ENCODE data around the gene DHX35.

The DHX35 gene

DNA sequence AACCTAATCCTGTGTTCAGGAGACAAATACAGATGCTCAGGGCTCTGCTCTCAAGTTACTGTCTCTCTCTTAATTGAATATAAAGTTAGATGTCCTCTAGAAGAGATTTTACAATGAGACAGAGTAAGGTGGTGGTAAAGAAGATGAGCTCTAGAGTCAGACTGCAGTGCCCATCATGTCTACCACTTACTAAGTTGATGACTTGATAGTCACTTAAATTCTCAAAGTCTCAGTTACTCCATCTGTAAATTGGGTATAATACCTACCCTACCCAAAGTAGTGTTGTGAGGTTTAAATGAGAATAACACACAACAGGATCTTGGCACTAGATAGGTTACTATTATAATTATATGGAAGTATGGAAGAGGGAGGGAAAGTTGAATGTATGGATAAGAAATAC lies 1.6 kb downstream of the DHX35 start:
- H3K36me3 ChIP-seq (ENCODE audit: control insufficient read depth, low read length): peaks cover 8% of the 10 kb centered on the region
- no peaks in the 10 kb centered on the region for H3K27me3 ChIP-seq (ENCODE audit: control insufficient read depth, low read length)
- peaks cover 22% of the 10 kb centered on the region for H3K4me1 ChIP-seq (ENCODE audit: control insufficient read depth, low read length)
- H3K27ac ChIP-seq (ENCODE audit: low read depth, low read length): no peak overlapping the region
- H3K79me2 ChIP-seq (ENCODE audit: control insufficient read depth, low read length): peaks cover 66% of the 10 kb centered on the region
- H3K9me3 ChIP-seq (ENCODE audit: control insufficient read depth, insufficient read depth, low read length): no peaks in the 10 kb centered on the region
- peaks cover 13% of the 10 kb centered on the region; the same call in 1 of the 2 replicates for H3F3A ChIP-seq (ENCODE audit: control insufficient read depth, insufficient read depth)
- peak overlapping the region; percentile 85 for H3K4me2 ChIP-seq (ENCODE audit: low read length)
- H4K20me1 ChIP-seq (ENCODE audit: control insufficient read depth, insufficient read depth, low read depth, low read length): no peaks in the 10 kb centered on the region
- no peak for TF ChIP-seq EZH2phosphoT487 (IDR thresholded peaks at IDR 0.05; ENCODE audit: borderline replicate concordance, low read length)
- TF ChIP-seq, protein P1, sequence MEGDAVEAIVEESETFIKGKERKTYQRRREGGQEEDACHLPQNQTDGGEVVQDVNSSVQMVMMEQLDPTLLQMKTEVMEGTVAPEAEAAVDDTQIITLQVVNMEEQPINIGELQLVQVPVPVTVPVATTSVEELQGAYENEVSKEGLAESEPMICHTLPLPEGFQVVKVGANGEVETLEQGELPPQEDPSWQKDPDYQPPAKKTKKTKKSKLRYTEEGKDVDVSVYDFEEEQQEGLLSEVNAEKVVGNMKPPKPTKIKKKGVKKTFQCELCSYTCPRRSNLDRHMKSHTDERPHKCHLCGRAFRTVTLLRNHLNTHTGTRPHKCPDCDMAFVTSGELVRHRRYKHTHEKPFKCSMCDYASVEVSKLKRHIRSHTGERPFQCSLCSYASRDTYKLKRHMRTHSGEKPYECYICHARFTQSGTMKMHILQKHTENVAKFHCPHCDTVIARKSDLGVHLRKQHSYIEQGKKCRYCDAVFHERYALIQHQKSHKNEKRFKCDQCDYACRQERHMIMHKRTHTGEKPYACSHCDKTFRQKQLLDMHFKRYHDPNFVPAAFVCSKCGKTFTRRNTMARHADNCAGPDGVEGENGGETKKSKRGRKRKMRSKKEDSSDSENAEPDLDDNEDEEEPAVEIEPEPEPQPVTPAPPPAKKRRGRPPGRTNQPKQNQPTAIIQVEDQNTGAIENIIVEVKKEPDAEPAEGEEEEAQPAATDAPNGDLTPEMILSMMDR (IDR thresholded peaks at IDR 0.05; ENCODE audit: low read depth, low read length, poor library complexity, severe bottlenecking): no peak
- H3K9me2 ChIP-seq (replicated peaks; ENCODE audit: control insufficient read depth, low read length): no peaks in the 10 kb centered on the region
- peak overlapping the region; percentile 73 for H3K4me3 ChIP-seq (ENCODE audit: low read length)

DNA sequence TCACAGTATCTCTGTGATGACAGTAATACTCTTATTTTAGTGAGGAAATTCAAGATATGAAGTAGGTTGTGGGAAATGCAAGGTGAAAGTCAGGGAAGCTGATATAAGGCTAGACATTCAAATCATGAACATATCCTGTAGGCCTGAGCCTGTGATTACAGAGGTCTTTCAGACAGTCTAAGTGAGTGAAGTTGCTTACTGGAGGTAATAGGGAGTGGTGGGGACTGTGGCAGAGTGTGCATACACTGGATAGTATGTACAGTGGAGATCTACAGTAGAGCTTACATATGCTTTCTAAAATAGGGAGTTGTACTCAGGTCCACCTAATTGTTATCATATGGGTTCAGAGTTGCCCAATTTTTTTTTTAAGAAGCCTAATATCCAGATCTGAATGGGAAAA lies 3.1 kb downstream of the DHX35 start:
- Histone ChIP-seq H3K36me3 (ENCODE audit: control insufficient read depth, low read length) (peaks cover 23% of the 10 kb centered on the region), H3K9me3 (ENCODE audit: control insufficient read depth, insufficient read depth, low read length) (no peaks in the 10 kb centered on the region), H3K4me1 (ENCODE audit: control insufficient read depth, low read length) (peaks cover 22% of the 10 kb centered on the region), H3K79me2 (ENCODE audit: control insufficient read depth, low read length) (peaks cover 66% of the 10 kb centered on the region), H3K27ac (ENCODE audit: low read depth, low read length) (no peak overlapping the region), H3K4me3 (ENCODE audit: low read length) (no peak overlapping the region), H3F3A (ENCODE audit: control insufficient read depth, insufficient read depth) (peaks cover 7% of the 10 kb centered on the region; the same call in 1 of the 2 replicates), H3K9me2 (replicated peaks; ENCODE audit: control insufficient read depth, low read length) (no peaks in the 10 kb centered on the region), H3K4me2 (ENCODE audit: low read length) (no peak overlapping the region), H3K27me3 (ENCODE audit: control insufficient read depth, low read length) (no peaks in the 10 kb centered on the region), H4K20me1 (ENCODE audit: control insufficient read depth, insufficient read depth, low read depth, low read length) (no peaks in the 10 kb centered on the region)
- TF ChIP-seq, protein P1 (IDR thresholded peaks at IDR 0.05; ENCODE audit: low read depth, low read length, poor library complexity, severe bottlenecking): no peak
- TF ChIP-seq EZH2phosphoT487 (IDR thresholded peaks at IDR 0.05; ENCODE audit: borderline replicate concordance, low read length): no peak

DNA sequence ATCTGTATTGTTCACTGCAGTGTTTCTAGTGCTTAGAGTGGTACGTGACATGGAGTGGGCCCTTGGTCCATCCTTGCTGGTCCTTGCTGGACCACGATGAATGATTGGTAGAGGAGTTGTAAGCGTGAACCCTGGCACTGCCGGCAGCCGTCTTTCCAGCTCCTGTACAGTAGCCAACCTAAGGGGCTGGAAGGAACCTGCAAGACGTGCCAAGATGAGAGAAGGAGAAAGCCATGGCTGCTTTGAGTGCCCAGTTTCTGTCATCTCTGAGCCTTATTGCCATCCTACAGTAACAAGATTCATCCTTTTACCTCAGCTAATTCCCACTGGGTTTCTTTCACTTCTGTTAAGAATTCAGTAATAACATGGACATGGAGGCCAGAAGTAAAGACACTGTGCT lies 5.9 kb downstream of the DHX35 start:
- Histone ChIP-seq H3K27ac (ENCODE audit: low read depth, low read length) (no peak overlapping the region), H4K20me1 (ENCODE audit: control insufficient read depth, insufficient read depth, low read depth, low read length) (no peaks in the 10 kb centered on the region), H3K9me3 (ENCODE audit: control insufficient read depth, insufficient read depth, low read length) (no peaks in the 10 kb centered on the region), H3K4me1 (ENCODE audit: control insufficient read depth, low read length) (peaks cover 10% of the 10 kb centered on the region), H3K4me2 (ENCODE audit: low read length) (no peak overlapping the region), H3K27me3 (ENCODE audit: control insufficient read depth, low read length) (no peaks in the 10 kb centered on the region), H3K9me2 (replicated peaks; ENCODE audit: control insufficient read depth, low read length) (no peaks in the 10 kb centered on the region), H3K36me3 (ENCODE audit: control insufficient read depth, low read length) (peaks cover 35% of the 10 kb centered on the region), H3F3A (ENCODE audit: control insufficient read depth, insufficient read depth) (0 out of 2 replicates have a peak, but pooled peaks cover 2% of the 10 kb centered on the region), H3K79me2 (ENCODE audit: control insufficient read depth, low read length) (peaks cover 45% of the 10 kb centered on the region), H3K4me3 (ENCODE audit: low read length) (no peak overlapping the region)
- TF ChIP-seq, protein P1 (IDR thresholded peaks at IDR 0.05; ENCODE audit: low read depth, low read length, poor library complexity, severe bottlenecking): no peak
- TF ChIP-seq EZH2phosphoT487 (IDR thresholded peaks at IDR 0.05; ENCODE audit: borderline replicate concordance, low read length): no peak

All from DOHH2 (cell line).